GM18526 (cell line): Measurements from ENCODE around the gene LDLRAD4.

Experiments used
- POLR2A ChIP-seq: IDR thresholded peaks from 3 replicates; pipeline ENCODE4 v1.6.1; 2011; ENCODE audit not compliant: insufficient read length; ENCODE audit errors: extremely low read depth

LDLRAD4 gene

DNA sequence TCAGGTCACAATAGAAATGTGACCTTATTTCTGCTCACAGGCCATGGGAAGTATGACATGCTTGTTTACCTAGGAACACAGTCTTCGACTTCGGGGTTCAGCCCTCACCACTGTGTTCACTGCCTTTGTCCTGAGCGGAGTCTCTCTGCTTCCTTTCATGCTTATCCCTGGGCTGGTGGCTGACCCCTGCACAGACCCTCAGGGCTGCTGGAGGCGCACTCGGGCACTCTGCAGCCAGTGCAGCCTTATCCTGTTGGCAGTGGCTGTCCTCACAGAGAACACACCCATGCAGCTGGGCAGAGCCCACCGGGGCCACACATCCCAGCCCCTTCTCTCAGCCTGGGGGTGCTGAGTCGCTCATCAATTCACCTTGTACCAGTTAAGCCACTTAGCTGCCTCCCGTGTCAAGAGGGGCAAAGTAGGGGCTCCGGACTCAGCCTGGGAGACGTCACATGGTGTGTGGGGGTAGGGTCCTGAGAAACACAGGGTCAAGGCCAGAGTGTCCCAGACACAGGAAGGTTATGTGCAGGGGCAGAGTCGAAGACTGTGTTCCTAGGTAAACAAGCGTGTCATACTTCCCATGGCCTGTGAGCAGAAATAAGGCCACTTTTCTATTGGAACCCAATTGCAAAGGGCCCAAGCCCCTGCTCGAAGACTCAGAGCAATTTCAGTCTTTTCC lies 400.3 kb downstream of the LDLRAD4 start:
- TF ChIP-seq POLR2A: no peak

GRCh38 chr18:13619505-13620205 lies 401.1 kb downstream of the LDLRAD4 start:
- no peak for TF ChIP-seq POLR2A

- no peak for TF ChIP-seq POLR2A
Observed at GRCh38 chr18:13620206-13620672, 401.7 kb downstream of the LDLRAD4 start.

DNA sequence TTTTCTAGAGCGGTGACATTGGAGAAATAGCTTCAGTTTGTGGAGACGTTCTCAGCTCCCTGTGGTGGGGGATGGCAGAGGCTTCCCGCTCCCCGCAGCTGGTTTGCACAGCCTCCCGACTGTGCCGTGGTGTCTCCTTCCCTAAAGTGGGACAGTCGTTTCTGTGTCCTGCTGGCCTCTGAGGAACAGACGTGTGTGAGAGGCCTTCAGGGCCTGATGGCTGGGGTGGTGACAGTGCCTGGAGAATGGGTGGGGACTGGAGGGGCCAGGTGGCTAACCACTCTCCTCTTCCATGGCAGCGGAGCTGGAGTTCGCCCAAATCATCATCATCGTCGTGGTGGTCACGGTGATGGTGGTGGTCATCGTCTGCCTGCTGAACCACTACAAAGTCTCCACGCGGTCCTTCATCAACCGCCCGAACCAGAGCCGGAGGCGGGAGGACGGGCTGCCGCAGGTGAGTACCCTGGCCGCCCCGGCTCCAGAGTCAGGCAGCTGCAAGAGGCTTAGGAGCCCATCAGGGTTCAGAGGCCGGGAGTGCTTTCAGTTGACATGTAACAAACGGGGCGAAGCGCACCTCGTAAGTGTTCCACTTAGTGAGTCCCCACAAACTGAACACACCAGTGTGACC lies 402.4 kb downstream of the LDLRAD4 start:
- no peak for TF ChIP-seq POLR2A

- no peak for TF ChIP-seq POLR2A
Observed at GRCh38 chr18:13621446-13621849, 402.9 kb downstream of the LDLRAD4 start.

GRCh38 chr18:13621886-13622619 lies 403.5 kb downstream of the LDLRAD4 start:
- no peak for TF ChIP-seq POLR2A

DNA sequence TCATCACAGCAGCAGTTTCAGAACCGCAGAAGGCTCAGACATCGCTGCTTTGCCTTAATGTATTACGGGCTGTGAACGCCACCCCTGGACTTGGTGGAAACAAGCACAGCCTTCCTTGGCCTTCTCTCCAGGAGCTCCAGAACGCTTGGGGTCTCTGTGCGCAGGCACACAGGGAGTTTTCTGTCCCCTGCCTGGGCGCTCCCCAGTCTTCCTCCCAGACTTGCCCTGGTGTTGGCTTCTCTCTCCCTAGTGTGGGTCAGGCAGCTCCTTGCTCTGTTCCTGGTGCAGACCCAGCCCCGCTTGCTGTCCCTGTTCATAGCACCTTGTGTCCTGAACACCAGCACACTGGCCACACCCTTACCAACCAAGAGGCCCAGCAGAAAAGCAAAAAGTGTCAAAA lies 404.2 kb downstream of the LDLRAD4 start:
- no peak for TF ChIP-seq POLR2A

GRCh38 chr18:13623348-13623747 lies 404.8 kb downstream of the LDLRAD4 start:
- TF ChIP-seq POLR2A: no peak

DNA sequence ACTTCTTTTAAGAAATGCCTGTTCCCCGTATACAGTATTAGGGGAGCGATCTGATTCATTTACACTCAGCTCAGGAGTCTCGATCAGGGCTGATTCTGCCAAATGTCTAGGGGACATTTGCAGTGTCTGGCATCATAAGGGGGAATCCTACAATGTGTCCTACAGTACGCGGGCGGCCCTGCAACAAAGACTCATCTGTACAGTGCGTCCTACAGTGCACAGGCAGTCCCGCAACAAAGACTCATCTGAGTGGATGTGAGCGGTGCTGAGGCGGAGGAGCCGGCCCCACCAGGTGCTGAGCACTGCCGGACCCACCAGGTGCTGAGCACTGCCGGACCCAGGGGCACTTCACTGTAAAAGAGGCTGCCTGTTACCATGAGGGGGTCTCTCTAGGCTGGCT lies 405.3 kb downstream of the LDLRAD4 start:
- no peak for TF ChIP-seq POLR2A

DNA sequence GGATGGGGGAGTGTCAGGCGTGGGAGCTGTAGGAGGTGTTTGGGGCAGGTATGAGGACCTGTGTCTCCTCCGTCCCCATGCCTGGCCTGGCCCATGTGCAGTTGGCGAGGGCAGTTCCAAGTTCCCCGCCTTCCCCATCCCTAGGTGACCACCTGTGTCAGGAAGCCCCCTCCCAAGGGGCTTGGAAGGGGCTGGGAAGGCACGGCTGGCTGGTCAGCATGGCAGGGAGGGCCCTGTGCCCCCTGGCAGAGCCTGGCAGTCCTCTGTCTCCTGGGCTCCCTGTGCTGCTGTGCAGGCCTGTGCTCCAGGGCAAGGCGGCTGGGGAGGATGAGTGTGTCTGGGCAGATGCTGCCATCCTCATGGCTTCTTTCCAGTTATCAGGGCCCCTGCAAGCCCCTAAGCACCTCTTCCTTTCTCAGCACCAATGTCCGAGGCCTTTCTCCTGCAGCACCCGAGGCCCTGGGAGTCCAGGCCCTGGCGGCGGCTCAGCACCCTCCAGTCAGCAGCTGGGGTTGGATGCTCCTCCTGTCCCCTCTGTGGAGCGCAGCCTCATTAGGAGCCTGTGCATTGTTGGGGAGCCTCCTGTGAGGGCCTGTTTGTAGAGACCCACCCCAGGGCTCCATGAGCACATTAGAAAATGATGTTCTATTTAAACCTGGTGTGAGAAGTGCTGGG lies 406.1 kb downstream of the LDLRAD4 start:
- TF ChIP-seq POLR2A: no peak

- TF ChIP-seq POLR2A: no peak
Observed at GRCh38 chr18:13625355-13625754, 406.8 kb downstream of the LDLRAD4 start.

- no peak for TF ChIP-seq POLR2A
Observed at GRCh38 chr18:13625843-13626543, 407.4 kb downstream of the LDLRAD4 start.

GRCh38 chr18:13626544-13626908 lies 408.0 kb downstream of the LDLRAD4 start:
- no peak for TF ChIP-seq POLR2A

DNA sequence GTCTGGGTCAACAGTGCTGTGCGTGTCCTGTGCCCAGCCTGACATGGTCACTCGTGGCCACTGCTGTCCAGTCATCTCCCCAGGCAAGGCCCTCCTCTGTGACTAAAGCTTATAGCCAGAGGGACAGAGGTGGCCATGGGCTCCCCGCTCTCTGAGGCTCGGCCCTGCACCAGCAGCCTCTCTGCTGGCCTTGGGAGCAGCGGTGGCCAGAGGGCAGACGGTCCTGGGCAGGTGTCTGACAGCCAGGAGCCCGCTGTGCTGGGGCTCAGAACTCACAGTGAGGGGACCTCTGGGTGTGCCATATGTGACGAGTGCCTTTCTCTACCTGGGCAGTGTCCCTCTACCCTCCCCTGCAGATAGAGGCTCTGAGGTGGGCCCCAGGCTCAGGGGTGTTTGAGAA lies 409.1 kb downstream of the LDLRAD4 start:
- no peak for TF ChIP-seq POLR2A
